Activated CD8-positive, alpha-beta memory T cell treated with anti-CD3 and anti-CD28 coated beads for 4 hours (primary cell): ENCODE data around the gene SIPA1.
"Not testable (repeated sequence)": the region's sequence is repeated elsewhere in the genome, so short reads cannot be mapped to it uniquely, and the experiment has no call there.

ENCODE experiments used
- DNase-seq, 2 donors: peaks; one replicate each; pipeline ENCODE4 v3.0.0-alpha.2; 2020; ENCODE audit warnings: low read depth in 2 of 2

SIPA1 gene

DNA sequence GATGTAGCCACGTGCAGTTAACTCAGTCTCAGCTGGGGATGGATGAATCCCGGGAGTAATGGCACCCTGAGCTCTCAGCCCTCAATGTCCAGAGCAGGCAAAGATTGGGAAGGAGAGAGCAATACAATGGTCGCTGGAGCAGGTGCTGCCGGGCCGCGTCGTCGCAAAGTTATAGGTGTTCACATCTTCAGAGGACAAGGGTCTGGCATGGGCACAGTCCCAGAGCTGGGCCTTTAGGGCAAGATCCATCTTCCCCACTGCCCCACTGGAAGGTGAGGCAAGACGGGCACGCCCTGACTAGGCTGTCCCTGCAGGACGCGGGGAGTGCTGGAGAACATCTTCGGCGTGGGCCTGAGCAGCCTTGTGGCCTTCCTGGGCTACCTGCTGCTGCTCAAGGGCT lies 14.7 kb upstream of the SIPA1 start:
- DNase-seq = no peak

DNA sequence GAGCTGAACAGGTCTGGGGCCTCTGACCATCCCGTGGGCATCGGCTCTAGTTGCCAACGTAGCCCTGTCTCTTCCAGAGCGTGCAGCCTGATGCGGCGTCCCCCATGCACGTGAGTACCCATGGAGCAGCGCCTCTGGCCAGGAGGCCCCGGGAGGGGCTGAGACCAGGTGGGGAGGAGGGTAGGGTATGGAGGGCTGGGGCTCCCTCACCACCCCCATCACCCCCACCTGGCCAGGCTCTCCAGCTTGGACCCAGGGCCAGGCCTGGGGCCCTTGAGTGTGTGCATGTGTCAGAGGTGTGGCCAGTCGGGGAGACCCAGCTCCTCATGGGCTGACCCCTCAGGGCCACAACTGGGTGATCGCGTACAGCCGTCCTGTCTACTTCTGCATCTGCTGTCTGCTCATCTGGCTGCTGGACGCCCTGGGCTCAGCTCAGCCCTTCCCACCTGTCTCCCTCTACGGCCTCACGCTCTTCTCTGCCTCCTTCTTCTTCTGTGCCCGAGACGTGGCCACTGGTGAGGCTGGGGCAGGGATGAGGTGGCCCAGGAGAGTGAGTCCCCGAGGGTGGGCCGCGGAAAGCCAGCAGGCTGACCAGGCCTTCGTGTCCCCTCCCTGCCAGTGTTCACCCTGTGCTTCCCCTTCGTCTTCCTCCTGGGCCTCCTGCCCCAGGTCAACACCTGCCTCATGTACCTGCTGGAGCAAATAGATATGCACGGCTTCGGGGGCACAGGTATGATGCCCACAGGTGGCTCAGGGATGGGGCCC lies 13.9 kb upstream of the SIPA1 start:
- DNase-seq = no peak

- no peak for DNase-seq
Measured at GRCh38 chr11:65624931-65625627, 12.8 kb upstream of the SIPA1 start.

DNA sequence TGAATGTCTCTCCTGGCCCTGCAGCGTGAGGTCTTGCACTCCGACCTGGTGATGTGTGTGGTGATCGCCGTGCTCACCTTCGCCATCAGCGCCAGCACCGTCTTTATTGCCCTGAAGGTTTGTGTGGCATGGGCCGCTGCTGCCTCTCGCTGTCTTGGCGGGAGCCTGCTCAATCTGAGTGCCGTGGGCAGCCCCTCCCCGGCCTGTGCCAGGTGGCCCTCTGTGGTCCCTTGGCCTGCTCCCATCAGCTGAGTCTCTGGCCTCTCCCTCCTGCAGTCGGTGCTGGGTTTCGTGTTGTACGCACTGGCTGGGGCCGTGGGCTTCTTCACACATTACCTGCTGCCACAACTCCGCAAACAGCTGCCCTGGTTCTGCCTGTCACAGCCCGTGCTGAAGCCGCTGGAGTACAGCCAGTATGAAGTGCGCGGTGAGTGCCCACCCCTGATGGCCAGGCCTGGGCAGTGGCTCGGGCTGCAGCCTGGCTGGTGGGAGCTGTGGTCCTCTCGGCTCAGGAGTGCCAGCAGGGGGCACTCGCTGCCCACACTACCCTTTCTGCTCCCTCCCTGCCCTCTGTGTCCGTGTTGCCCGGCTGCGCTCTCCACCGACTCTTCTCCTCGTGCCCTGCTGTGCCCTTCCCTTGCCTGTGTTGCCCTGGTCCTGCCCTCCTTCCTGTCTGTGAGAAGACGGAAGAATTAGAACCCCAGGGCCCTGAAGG lies 12.1 kb upstream of the SIPA1 start:
- no peak for DNase-seq

DNA sequence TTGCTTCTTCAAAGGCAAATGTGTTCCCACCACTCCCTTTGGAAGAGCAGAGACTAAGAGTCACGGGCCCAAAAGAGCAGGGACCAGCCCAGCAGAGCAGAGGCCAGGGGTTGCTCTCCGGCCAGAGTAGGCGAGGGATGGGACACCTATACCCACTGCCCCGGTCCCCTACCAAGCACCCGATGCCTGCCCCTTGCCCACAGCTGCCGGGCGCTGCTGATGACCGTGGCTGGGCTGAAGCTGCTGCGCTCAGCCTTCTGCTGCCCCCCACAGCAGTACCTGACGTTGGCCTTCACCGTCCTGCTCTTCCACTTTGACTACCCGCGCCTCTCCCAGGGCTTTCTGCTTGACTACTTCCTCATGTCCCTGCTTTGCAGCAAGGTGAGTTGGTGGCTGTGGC lies 10.7 kb upstream of the SIPA1 start:
- DNase-seq = no peak

GRCh38 chr11:65629579-65629978 lies 8.3 kb upstream of the SIPA1 start:
- no peak for DNase-seq

- no peak for DNase-seq
Measured at GRCh38 chr11:65630215-65630614, 7.7 kb upstream of the SIPA1 start.

- no peak for DNase-seq
Measured at GRCh38 chr11:65633390-65634108, 4.4 kb upstream of the SIPA1 start.

- DNase-seq = no peak
Measured at GRCh38 chr11:65634109-65634436, 3.8 kb upstream of the SIPA1 start.

GRCh38 chr11:65634440-65634839 lies 3.5 kb upstream of the SIPA1 start:
- no peak for DNase-seq

DNA sequence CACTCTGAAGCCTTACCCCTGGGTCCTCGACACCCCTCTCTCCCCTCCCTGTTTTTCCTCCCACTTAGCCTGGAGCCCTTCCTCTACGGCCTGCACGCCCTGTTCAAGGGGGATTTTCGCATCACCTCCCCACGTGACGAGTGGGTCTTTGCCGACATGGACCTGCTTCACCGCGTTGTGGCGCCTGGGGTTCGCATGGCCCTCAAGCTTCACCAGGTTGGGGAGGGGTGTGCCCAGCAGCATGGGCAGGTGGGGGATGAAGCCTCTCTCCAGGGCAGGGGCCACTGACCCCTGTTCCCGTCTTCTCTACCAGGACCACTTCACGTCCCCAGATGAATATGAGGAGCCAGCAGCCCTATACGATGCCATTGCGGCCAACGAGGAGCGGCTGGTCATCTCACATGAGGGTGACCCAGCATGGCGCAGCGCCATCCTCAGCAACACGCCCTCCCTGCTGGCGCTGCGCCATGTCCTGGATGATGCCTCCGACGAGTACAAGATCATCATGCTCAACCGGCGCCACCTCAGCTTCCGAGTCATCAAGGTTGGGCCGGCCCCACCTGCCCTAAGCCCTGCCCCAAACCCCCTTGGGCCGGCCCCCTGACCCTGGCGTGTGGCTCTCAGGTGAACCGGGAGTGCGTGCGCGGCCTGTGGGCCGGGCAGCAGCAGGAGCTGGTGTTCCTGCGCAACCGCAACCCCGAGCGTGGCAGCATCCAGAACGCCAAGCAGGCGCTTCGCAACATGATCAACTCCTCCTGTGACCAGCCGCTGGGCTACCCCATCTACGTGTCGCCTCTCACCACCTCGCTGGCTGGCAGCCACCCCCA lies 2.8 kb upstream of the SIPA1 start:
- no peak for DNase-seq

- no peak for DNase-seq
Measured at GRCh38 chr11:65636108-65637031, 1.5 kb upstream of the SIPA1 start.

DNA sequence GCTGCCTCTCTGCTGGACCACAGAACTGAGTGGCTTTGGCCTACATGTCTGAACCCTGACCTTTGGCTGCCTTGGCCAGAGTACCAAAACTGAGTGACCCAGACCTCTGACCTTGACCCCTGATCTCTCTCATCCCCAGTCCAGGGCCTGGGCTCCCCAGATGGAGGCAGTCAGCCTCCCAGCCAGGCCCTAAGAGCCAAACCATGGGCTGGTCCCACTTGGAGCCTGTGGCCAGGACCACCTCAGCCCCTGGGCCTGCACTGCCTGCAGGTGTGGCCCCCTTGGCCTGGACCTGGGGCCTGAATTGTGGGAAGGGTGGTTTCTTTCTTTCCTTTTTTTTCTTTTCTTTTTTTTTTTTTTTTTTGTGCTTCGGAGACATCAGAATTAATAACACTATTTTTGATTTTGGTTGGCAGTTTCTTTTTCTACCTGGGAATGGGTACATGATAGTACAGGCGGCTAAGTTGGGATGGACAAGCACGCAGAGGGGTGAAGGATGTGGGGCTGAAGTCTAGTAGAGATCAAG lies 806 bp upstream of the SIPA1 start:
- DNase-seq = no peak

GRCh38 chr11:65639228-65639597 lies 1.3 kb downstream of the SIPA1 start:
- DNase-seq = not testable (repeated sequence)

- DNase-seq = peak in 1 of 2 donors; percentile 42
Measured at GRCh38 chr11:65639623-65640482, 2.0 kb downstream of the SIPA1 start.

DNA sequence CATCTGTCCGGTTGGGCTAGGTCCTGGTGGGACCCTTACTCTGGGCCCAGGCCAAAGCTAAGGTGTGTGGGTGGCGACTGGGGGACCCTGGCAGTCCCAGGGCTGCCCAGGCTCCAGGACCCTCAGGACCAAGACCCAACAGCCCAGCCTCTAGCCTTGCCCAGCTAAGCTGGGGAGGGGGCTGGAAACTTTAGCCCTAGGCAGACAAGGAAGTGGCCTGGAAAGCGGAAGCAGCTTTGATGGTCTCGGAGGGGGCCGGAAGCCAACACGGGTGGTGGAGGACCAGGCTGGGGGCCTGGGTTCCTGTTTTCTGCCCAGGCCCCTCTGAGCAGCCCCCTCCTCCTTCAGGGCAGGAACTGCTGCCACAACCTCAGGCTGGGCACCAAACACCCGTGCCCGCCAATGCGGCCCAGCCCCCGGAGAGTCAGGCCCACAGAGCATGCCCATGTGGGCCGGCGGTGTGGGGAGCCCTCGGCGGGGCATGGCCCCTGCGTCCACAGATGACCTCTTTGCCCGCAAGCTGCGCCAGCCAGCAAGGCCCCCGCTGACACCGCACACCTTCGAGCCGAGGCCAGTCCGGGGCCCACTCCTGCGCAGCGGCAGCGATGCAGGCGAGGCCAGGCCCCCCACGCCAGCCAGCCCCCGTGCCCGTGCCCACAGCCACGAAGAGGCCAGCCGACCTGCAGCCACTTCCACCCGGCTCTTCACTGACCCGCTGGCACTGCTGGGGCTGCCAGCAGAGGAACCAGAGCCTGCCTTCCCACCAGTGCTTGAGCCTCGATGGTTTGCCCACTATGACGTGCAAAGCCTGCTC lies 2.8 kb downstream of the SIPA1 start:
- DNase-seq = no peak

DNA sequence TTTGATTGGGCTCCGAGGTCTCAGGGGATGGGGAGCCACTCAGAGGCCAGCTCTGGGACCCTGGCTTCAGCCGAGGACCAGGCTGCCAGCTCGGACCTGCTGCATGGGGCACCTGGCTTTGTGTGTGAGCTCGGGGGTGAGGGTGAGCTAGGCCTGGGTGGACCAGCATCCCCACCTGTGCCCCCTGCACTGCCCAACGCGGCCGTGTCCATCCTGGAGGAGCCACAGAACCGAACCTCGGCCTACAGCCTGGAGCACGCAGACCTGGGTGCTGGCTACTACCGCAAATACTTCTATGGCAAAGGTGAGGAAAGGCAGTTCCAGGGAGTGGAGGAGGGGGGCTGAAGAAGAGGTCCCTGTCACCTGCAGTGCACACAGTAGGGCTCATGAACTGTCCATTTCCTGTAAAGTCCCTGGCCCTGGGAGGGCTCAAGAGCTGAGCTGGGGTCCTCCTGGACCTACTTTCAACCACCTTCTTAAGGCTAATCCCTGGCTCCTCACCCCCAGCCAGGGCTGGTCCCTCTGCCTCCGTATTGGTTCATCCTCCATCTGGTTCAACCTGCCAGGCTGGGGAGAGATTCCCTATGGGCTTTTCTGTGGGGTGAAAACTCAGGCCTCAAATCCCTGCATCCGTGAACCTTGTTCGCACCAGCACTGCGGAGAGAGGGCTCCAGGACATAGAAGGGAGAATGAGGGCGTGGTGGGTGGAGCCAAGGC lies 3.6 kb downstream of the SIPA1 start:
- DNase-seq = no peak
